ENCODE data around the gene COX8A. TPM values are rescaled to one million over a fixed set of nuclear protein-coding genes. Genes with fewer than 3 reads are reported as not detected.

COX8A gene
- total and polyA plus RNA-seq, 2 of the 8 experiments (the other 6 are each of a cell fraction or from before 2014, with no cell fraction given), result 365 to 1,720 TPM

GRCh38 chr11:64015935-64016845 is 41.8 kb downstream of the COX8A start (continued):
- TF ChIP-seq RNF2 (IDR thresholded peaks at IDR 0.05; ENCODE audit: borderline replicate concordance, low read depth, low read length, missing control alignments, poor library complexity, severe bottlenecking) (no peak), ATF3 (IDR thresholded peaks at IDR 0.05; ENCODE audit: insufficient read depth, low read depth, low read length) (no peak), RFX5 (IDR thresholded peaks at IDR 0.05; ENCODE audit: borderline replicate concordance, low read depth, low read length) (no peak), HDAC6 (IDR thresholded peaks at IDR 0.05; ENCODE audit: low read depth, low read length) (no peak), FOSL1 (IDR thresholded peaks at IDR 0.05; ENCODE audit: insufficient read depth, low read depth, low read length) (no peak), ATF2 (IDR thresholded peaks at IDR 0.05; ENCODE audit: low read length) (no peak), GABPA (IDR thresholded peaks at IDR 0.05; ENCODE audit: borderline replicate concordance, insufficient read depth, low read length) (no peak)
- TF ChIP-seq, protein P1, sequence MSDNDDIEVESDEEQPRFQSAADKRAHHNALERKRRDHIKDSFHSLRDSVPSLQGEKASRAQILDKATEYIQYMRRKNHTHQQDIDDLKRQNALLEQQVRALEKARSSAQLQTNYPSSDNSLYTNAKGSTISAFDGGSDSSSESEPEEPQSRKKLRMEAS (IDR thresholded peaks at IDR 0.05), result no peak
